MCF 10A (cell line): ENCODE results near the gene SETBP1. TPM values are rescaled to one million over a fixed set of nuclear protein-coding genes. Genes with fewer than 3 reads are reported as not detected.

Experiments
- BruUV-seq: library from RNA; stranded (reverse); fragments of 400-500 nt; replicated peaks from 2 replicates; lab custom pipeline; 2021; lab: Mats Ljungman, UMichigan
- CTCF ChIA-PET: fragments of 300-600 bp; sonication (Branson Sonifier 250); formaldehyde crosslinking; extraction: SDS; loops from one replicate; lab custom pipeline; 2021; ENCODE audit warnings: antibody characterized with exemption, inconsistent platforms; lab: Yijun Ruan, JAX
- POLR2A ChIA-PET: fragments of 300-600, 350-650 bp; sonication (Branson Sonifier 250); formaldehyde crosslinking; extraction: SDS; loops from one replicate; lab custom pipeline; 2020; ENCODE audit warnings: antibody characterized with exemption, inconsistent platforms; lab: Yijun Ruan, JAX
- DNase-seq: peaks from one replicate; pipeline ENCODE4 v3.0.0-alpha.2; 2018; ENCODE audit not compliant: unreplicated experiment
- H3K27ac Mint-ChIP-seq: one replicate; pipeline ENCODE4 v1.8.0; 2022; ENCODE audit warnings: mild to moderate bottlenecking, low read depth, mixed read lengths; ENCODE audit not compliant: unreplicated experiment
- H3K27me3 Mint-ChIP-seq: one replicate; pipeline ENCODE4 v1.8.0; 2022; ENCODE audit warnings: mixed read lengths; ENCODE audit not compliant: insufficient read depth, unreplicated experiment
- H3K36me3 Mint-ChIP-seq: one replicate; pipeline ENCODE4 v1.8.0; 2022; ENCODE audit warnings: mild to moderate bottlenecking, moderate library complexity, mixed read lengths; ENCODE audit not compliant: insufficient read depth, unreplicated experiment
- H3K4me1 Mint-ChIP-seq: one replicate; pipeline ENCODE4 v1.8.0; 2022; ENCODE audit warnings: mixed read lengths; ENCODE audit not compliant: insufficient read depth, unreplicated experiment
- H3K4me3 Mint-ChIP-seq: one replicate; pipeline ENCODE4 v1.8.0; 2022; ENCODE audit warnings: mild to moderate bottlenecking, moderate library complexity, mixed read lengths; ENCODE audit not compliant: unreplicated experiment
- H3K9me3 Mint-ChIP-seq: one replicate; pipeline ENCODE4 v1.8.0; 2022; ENCODE audit warnings: mixed read lengths; ENCODE audit not compliant: unreplicated experiment
- intact Hi-C: fragments of 100-400 bp; cut with micrococcal nuclease; formaldehyde crosslinking; loops from 2 replicates; pipeline ENCODE4 v1.14.1; 2022
- total RNA-seq: library from RNA; stranded (reverse); gene quantifications from 2 replicates; pipeline ENCODE4 v1.2.3, GENCODE V29; 2022
- TF ChIP-seq, protein P1 (sequence below): fragments of 200-600 bp; IDR thresholded peaks from one replicate; pipeline ENCODE4 v1.8.0; 2022; ENCODE audit warnings: antibody characterized with exemption, mild to moderate bottlenecking; ENCODE audit not compliant: unreplicated experiment

Gene SETBP1
- total RNA-seq, 1 experiment from 2014 or later, result 4.8 TPM

- Mint-ChIP-seq H3K36me3 (no peaks in the 10 kb centered on the region), H3K9me3 (no peaks in the 10 kb centered on the region), H3K27ac (no peak overlapping the region), H3K4me3 (no peak overlapping the region), H3K4me1 (peaks cover 42% of the 10 kb centered on the region), H3K27me3 (no peaks in the 10 kb centered on the region)
- ChIA-PET CTCF (no interaction called here), POLR2A (no interaction called here)
- BruUV-seq, result no TSS peak
- intact Hi-C loops, result loop anchor here (10.0 kb wide), 1 partner anchor 50 kb away; the partner anchor contains the start of gene SETBP1
- TF ChIP-seq, protein P1, sequence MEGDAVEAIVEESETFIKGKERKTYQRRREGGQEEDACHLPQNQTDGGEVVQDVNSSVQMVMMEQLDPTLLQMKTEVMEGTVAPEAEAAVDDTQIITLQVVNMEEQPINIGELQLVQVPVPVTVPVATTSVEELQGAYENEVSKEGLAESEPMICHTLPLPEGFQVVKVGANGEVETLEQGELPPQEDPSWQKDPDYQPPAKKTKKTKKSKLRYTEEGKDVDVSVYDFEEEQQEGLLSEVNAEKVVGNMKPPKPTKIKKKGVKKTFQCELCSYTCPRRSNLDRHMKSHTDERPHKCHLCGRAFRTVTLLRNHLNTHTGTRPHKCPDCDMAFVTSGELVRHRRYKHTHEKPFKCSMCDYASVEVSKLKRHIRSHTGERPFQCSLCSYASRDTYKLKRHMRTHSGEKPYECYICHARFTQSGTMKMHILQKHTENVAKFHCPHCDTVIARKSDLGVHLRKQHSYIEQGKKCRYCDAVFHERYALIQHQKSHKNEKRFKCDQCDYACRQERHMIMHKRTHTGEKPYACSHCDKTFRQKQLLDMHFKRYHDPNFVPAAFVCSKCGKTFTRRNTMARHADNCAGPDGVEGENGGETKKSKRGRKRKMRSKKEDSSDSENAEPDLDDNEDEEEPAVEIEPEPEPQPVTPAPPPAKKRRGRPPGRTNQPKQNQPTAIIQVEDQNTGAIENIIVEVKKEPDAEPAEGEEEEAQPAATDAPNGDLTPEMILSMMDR, result no peak
- no peak for DNase-seq
These were observed 54.4 kb downstream of the SETBP1 start for GRCh38 chr18:44735096-44735495.

GRCh38 chr18:44736664-44737380 is 56.1 kb downstream of the SETBP1 start:
- ChIA-PET POLR2A (no interaction called here), CTCF (interaction anchor here (1.1 kb wide), 1 partner anchor 22 kb away, joined by 4 read pairs; no protein-coding TSS in a partner anchor)
- intact Hi-C loops, result loop anchor here (10.0 kb wide), 1 partner anchor 52 kb away; the partner anchor contains the start of gene SETBP1
- peaks cover 41% of the 10 kb centered on the region for H3K4me1 Mint-ChIP-seq
- no peaks in the 10 kb centered on the region for H3K27me3 Mint-ChIP-seq
- no peaks in the 10 kb centered on the region for H3K36me3 Mint-ChIP-seq
- TF ChIP-seq, protein P1, result no peak
- peak overlapping the region; percentile 29 for H3K27ac Mint-ChIP-seq
- no peak overlapping the region for H3K4me3 Mint-ChIP-seq
- H3K9me3 Mint-ChIP-seq, result no peaks in the 10 kb centered on the region
- BruUV-seq, result no TSS peak
- DNase-seq, result no peak

DNA sequence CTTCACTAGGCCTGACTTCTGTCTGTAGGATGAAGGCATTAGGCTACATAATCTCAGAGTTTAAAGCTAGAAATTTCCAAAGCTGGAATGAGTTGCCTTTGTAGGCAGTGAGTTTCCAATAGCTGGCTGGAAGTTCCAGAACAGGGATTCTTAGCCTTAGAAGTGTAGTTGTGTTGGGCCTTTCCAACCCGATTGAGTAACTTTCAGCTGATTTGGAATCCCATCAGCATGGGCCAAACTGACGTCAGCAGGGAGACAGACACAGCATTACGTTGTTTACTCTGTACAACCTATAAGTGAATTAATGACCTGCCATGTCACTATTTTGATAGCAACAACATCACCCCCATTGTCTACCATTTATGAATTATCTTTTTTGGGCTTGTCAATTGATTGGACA is 56.9 kb downstream of the SETBP1 start:
- Mint-ChIP-seq H3K9me3 (no peaks in the 10 kb centered on the region), H3K27me3 (no peaks in the 10 kb centered on the region), H3K36me3 (no peaks in the 10 kb centered on the region), H3K4me1 (peaks cover 37% of the 10 kb centered on the region), H3K4me3 (no peak overlapping the region), H3K27ac (no peak overlapping the region)
- CTCF ChIA-PET, result interaction anchor here (1.0 to 1.1 kb wide), 2 partner anchors 23 to 475 kb away, joined by 4 read pairs; no protein-coding TSS in a partner anchor
- TF ChIP-seq, protein P1, result no peak
- POLR2A ChIA-PET, result no interaction called here
- intact Hi-C loops, result loop anchor here (10.0 kb wide), 1 partner anchor 53 kb away; the partner anchor contains the start of gene SETBP1
- no peak for DNase-seq
- BruUV-seq, result no TSS peak

GRCh38 chr18:44740000-44740399 is 59.3 kb downstream of the SETBP1 start:
- TF ChIP-seq, protein P1, result no peak
- CTCF ChIA-PET, result no interaction called here
- H3K4me3 Mint-ChIP-seq, result no peak overlapping the region
- peak; percentile 96 for DNase-seq
- H3K27me3 Mint-ChIP-seq, result no peaks in the 10 kb centered on the region
- H3K9me3 Mint-ChIP-seq, result no peaks in the 10 kb centered on the region
- no TSS peak for BruUV-seq
- peak overlapping the region; percentile 40 for H3K27ac Mint-ChIP-seq
- POLR2A ChIA-PET, result no interaction called here
- intact Hi-C loops, result loop anchor here (10.0 kb wide), 1 partner anchor 55 kb away; the partner anchor contains the start of gene SETBP1
- no peaks in the 10 kb centered on the region for H3K36me3 Mint-ChIP-seq
- peaks cover 22% of the 10 kb centered on the region for H3K4me1 Mint-ChIP-seq
